Smooth muscle cell (in vitro differentiated cells): ENCODE data around the gene FAM171A2. TPM values are rescaled to one million over a fixed set of nuclear protein-coding genes. Genes with fewer than 3 reads are reported as not detected.

Experiments
- DNase-seq: peaks from one replicate; lab custom pipeline; 2025; ENCODE audit not compliant: unreplicated experiment; lab: John Stamatoyannopoulos, UW
- H2AFZ ChIP-seq: fragments of 200-600 bp; sonication (generic); 2 replicates; pipeline ENCODE4 v1.6.0; 2016; ENCODE audit warnings: antibody characterized with exemption, low read depth, mild to moderate bottlenecking
- H3F3A ChIP-seq: fragments of 200-600 bp; sonication (generic); 2 replicates; pipeline ENCODE4 v1.6.0; 2017; ENCODE audit warnings: antibody characterized with exemption, low read depth
- H3K27ac ChIP-seq: fragments of 200-600 bp; sonication (generic); 2 replicates; pipeline ENCODE4 v1.5.1; 2016; ENCODE audit warnings: low read depth, mild to moderate bottlenecking
- H3K27me3 ChIP-seq: fragments of 200-600 bp; sonication (generic); 2 replicates; pipeline ENCODE4 v1.6.1; 2016; ENCODE audit warnings: low read depth, mild to moderate bottlenecking
- H3K36me3 ChIP-seq: fragments of 200-600 bp; sonication (generic); 2 replicates; pipeline ENCODE4 v1.5.1; 2016; ENCODE audit warnings: low read depth
- H3K4me1 ChIP-seq: fragments of 200-600 bp; sonication (generic); 2 replicates; pipeline ENCODE4 v1.5.1; 2016; ENCODE audit warnings: low read depth
- H3K4me2 ChIP-seq: fragments of 200-600 bp; sonication (generic); 2 replicates; pipeline ENCODE4 v1.6.0; 2016; ENCODE audit warnings: mild to moderate bottlenecking
- H3K4me3 ChIP-seq: fragments of 200-600 bp; sonication (generic); 2 replicates; pipeline ENCODE4 v1.5.1; 2016; ENCODE audit warnings: mild to moderate bottlenecking
- H3K79me2 ChIP-seq: fragments of 200-600 bp; sonication (generic); 2 replicates; pipeline ENCODE4 v1.6.0; 2016; ENCODE audit warnings: low read depth, mild to moderate bottlenecking
- H3K9ac ChIP-seq: fragments of 200-600 bp; sonication (generic); 2 replicates; pipeline ENCODE4 v1.6.0; 2016; ENCODE audit warnings: low read depth
- H3K9me3 ChIP-seq: fragments of 200-600 bp; sonication (generic); replicated peaks from 2 replicates; pipeline ENCODE4 v1.5.1; 2016; ENCODE audit warnings: low read depth
- H4K20me1 ChIP-seq: fragments of 200-600 bp; sonication (generic); 2 replicates; pipeline ENCODE4 v1.6.0; 2016; ENCODE audit warnings: low read depth
- WGBS: methylation state at CpG from one replicate; pipeline ENCODE4 v1.1.7; 2016; ENCODE audit warnings: low lambda C conversion rate; 5-methylcytosine and 5-hydroxymethylcytosine counted together
- polyA plus RNA-seq: library from polyadenylated mRNA; unstranded; fragments of >200 nt; fragmentation: Nextera tagmentation; extraction: Ambion mirVana; gene quantifications from 2 replicates; pipeline ENCODE4 v1.2.1, GENCODE V29; 2016
- total RNA-seq: library from RNA; depleted of rRNA; stranded (reverse); fragments of >200 nt; gene quantifications from 2 replicates; pipeline ENCODE4 v1.2.3, GENCODE V29; 2014
- TF ChIP-seq, protein P1 (sequence below): fragments of 200-600 bp; sonication (generic); IDR thresholded peaks from 2 replicates; pipeline ENCODE4 v1.5.1; 2017; ENCODE audit warnings: borderline replicate concordance, mild to moderate bottlenecking, antibody characterized with exemption; ENCODE audit not compliant: insufficient read depth, poor library complexity, severe bottlenecking

FAM171A2 gene
- total and polyA plus RNA-seq, 2 experiments from 2014 or later, result 28.4 to 31.5 TPM

DNA sequence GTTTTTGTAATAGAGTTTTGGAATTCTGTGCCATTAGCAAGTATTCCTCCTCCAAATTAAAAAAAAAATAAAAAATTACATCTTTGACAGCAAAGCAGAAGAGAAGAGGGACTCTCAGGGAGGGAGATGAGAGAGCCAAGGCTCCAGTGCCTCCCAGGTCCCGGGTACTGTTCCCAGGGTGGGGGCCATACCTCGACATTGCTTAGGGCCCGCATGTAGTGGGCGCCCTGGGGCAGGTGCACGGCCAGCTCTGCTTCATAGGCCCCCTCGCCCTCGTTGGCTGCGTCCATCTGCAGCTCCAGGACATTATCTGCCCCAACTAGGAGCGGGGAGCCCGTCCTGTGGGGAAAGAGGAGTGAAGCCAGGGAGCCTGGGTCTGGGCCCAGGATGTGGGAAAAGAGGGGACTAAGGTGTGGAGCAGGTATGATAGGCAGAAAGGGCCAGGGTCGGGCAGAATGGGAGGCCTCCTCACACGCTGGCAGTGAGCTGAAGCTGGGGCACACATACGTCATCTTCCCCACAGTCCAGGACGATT lies 14.6 kb upstream of the FAM171A2 start:
- Histone ChIP-seq H3K4me1 (no peaks in the 10 kb centered on the region), H3K27me3 (no peaks in the 10 kb centered on the region), H3K79me2 (no peaks in the 10 kb centered on the region), H4K20me1 (no peaks in the 10 kb centered on the region), H3K4me3 (no peak overlapping the region), H3K27ac (no peak overlapping the region), H2AFZ (no peak overlapping the region), H3K9ac (no peak overlapping the region), H3K4me2 (no peak overlapping the region), H3K9me3 (no peaks in the 10 kb centered on the region), H3K36me3 (no peaks in the 10 kb centered on the region), H3F3A (no peaks in the 10 kb centered on the region)
- TF ChIP-seq, protein P1, sequence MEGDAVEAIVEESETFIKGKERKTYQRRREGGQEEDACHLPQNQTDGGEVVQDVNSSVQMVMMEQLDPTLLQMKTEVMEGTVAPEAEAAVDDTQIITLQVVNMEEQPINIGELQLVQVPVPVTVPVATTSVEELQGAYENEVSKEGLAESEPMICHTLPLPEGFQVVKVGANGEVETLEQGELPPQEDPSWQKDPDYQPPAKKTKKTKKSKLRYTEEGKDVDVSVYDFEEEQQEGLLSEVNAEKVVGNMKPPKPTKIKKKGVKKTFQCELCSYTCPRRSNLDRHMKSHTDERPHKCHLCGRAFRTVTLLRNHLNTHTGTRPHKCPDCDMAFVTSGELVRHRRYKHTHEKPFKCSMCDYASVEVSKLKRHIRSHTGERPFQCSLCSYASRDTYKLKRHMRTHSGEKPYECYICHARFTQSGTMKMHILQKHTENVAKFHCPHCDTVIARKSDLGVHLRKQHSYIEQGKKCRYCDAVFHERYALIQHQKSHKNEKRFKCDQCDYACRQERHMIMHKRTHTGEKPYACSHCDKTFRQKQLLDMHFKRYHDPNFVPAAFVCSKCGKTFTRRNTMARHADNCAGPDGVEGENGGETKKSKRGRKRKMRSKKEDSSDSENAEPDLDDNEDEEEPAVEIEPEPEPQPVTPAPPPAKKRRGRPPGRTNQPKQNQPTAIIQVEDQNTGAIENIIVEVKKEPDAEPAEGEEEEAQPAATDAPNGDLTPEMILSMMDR, result no peak
- no peak for DNase-seq
- WGBS, result 86% methylated on average over 14 of the region's 14 CpGs

DNA sequence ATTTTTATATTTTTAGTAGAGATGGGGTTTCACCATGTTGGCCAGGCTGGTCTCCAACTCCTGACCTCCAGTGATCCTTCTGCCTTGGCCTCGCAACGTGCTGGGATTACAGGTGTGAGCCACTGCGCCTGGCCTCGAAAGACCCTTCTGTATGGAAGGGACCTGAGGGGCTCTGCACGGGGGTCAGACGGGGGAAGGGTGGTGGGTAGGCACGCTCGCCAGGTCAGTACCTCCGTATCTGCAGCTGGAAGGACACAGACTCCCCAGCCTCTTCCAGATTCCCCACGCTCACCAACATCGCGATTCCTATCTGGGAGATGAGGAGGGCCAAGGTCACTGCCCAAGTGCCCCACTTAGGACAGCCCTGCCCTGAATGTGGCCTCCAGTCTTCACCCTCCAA lies 13.1 kb upstream of the FAM171A2 start:
- Histone ChIP-seq H3K9me3 (no peaks in the 10 kb centered on the region), H4K20me1 (no peaks in the 10 kb centered on the region), H2AFZ (no peak overlapping the region), H3K4me3 (no peak overlapping the region), H3K36me3 (no peaks in the 10 kb centered on the region), H3K4me2 (no peak overlapping the region), H3K4me1 (no peaks in the 10 kb centered on the region), H3K27ac (no peak overlapping the region), H3K79me2 (no peaks in the 10 kb centered on the region), H3K27me3 (no peaks in the 10 kb centered on the region), H3F3A (no peaks in the 10 kb centered on the region), H3K9ac (no peak overlapping the region)
- no peak for DNase-seq
- TF ChIP-seq, protein P1, result no peak
- WGBS, result 93% methylated on average over 12 of the region's 12 CpGs

DNA sequence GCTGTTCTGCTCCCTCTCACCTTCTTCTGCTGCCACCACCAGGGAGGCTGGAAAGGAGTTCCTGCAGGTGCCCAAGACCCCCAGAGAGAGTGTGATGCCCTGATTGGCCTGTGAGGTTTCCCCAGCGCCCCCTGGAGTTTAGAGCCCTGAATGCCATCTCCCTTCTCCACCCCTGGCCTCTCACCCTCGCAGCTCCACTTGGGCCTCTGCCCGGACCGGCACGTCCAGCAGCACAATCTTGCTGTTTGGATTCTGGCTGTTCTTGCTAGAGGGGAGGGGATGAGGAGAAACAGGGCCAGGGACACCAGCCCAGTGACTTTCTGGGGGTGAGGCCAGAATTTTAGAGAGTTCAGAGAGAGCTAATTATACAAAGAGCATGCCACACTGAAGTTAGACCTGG lies 12.5 kb upstream of the FAM171A2 start:
- no peaks in the 10 kb centered on the region for H3K36me3 ChIP-seq

More for the DNA sequence above, 12.5 kb upstream of the FAM171A2 start:
- Histone ChIP-seq H3K4me1 (no peaks in the 10 kb centered on the region), H3K79me2 (no peaks in the 10 kb centered on the region), H3K27ac (no peak overlapping the region), H3K4me3 (no peak overlapping the region), H3K4me2 (no peak overlapping the region), H3K9ac (no peak overlapping the region), H3K27me3 (no peaks in the 10 kb centered on the region), H3K9me3 (no peaks in the 10 kb centered on the region), H3F3A (no peaks in the 10 kb centered on the region), H4K20me1 (no peaks in the 10 kb centered on the region), H2AFZ (no peak overlapping the region)
- TF ChIP-seq, protein P1, result peak; percentile 34
- 43% methylated on average over 5 of the region's 5 CpGs for WGBS
- no peak for DNase-seq
